HL-60/S4 (cell line): Measurements from ENCODE around the gene TOR1AIP2.
"Not testable (repeated sequence)": the region's sequence is repeated elsewhere in the genome, so short reads cannot be mapped to it uniquely, and the experiment has no call there.

Experiments
- in situ Hi-C: fragments of 300-500 bp; cut with MboI; formaldehyde crosslinking; loops from 2 replicates; pipeline ENCODE4 v1.14.3; 2022; ENCODE audit warnings: low sequenced_read_pairs

TOR1AIP2 gene

DNA sequence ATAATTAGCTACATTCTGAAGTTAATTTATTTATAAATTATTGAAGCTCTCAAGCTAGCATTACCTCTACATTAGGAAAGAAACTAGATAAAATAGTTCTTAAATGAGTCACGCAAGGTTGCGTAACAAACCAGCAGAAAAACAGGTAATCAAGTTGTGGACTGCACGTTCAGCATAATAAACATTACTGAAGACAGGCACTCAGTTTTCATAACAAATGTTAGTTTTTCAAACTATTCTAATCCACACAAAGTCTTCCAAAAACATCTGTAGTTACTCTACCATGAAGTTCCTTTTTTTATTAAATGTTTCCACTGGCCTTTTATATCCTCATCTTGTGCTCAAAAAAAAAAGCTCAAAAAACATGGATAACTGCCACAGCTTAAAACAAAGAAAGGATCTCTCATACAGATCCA, 1.3 kb downstream of the TOR1AIP2 start:
- in situ Hi-C loops = loop anchor here (10.0 kb wide), 1 partner anchor 298 kb away; no protein-coding TSS in a partner anchor

GRCh38 chr1:179875596-179876299, 1.9 kb downstream of the TOR1AIP2 start:
- in situ Hi-C loops = loop anchor here (10.0 kb wide), 1 partner anchor 299 kb away; no protein-coding TSS in a partner anchor

- in situ Hi-C loops = loop anchor here (10.0 to 25.0 kb wide), 2 partner anchors 301 to 589 kb away; no protein-coding TSS in a partner anchor
Measured at GRCh38 chr1:179873438-179873851, 4.2 kb downstream of the TOR1AIP2 start.

- in situ Hi-C loops = loop anchor here (10.0 to 25.0 kb wide), 2 partner anchors 302 to 590 kb away; no protein-coding TSS in a partner anchor
Measured at GRCh38 chr1:179872558-179872957, 5.0 kb downstream of the TOR1AIP2 start.

DNA sequence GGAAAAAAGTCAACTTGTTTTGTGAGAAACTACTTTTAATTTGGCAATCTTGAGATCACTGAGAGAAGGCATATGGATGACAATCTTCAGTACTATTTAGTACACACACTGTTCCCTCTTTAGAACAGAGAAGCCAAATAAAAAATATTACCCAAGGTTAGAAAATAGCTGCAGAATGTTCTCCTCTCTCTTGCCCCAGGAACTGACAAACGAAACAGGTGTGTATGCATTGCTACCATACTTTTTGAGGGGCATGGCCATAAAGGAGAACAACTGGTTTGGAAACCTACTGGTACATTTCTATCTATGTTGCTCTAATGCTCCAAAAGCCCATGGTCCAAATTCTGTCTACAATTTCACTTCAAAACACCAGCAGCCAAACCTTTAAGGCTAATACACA, 5.7 kb downstream of the TOR1AIP2 start:
- in situ Hi-C loops = loop anchor here (10.0 to 25.0 kb wide), 2 partner anchors 303 to 590 kb away; no protein-coding TSS in a partner anchor

DNA sequence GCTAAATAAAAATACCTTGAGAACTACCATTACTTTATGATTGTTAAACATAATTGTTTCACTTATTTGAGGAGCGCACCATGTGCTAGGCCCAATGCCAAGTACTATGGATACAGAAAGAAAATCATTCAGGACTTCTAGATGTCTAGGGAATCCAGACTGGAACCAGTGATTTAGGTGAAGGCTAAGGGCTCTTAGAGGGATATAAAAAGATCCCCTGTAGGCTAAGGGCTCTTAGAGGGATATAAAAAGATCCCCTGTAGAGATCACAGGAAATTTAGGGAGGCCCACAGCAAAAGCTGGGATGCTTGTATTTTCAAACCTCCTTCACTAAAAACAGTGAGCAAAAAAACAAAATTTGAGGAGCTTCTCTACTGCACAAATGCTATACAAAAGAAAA, 6.7 kb downstream of the TOR1AIP2 start:
- in situ Hi-C loops = loop anchor here (10.0 to 25.0 kb wide), 2 partner anchors 304 to 591 kb away; no protein-coding TSS in a partner anchor

DNA sequence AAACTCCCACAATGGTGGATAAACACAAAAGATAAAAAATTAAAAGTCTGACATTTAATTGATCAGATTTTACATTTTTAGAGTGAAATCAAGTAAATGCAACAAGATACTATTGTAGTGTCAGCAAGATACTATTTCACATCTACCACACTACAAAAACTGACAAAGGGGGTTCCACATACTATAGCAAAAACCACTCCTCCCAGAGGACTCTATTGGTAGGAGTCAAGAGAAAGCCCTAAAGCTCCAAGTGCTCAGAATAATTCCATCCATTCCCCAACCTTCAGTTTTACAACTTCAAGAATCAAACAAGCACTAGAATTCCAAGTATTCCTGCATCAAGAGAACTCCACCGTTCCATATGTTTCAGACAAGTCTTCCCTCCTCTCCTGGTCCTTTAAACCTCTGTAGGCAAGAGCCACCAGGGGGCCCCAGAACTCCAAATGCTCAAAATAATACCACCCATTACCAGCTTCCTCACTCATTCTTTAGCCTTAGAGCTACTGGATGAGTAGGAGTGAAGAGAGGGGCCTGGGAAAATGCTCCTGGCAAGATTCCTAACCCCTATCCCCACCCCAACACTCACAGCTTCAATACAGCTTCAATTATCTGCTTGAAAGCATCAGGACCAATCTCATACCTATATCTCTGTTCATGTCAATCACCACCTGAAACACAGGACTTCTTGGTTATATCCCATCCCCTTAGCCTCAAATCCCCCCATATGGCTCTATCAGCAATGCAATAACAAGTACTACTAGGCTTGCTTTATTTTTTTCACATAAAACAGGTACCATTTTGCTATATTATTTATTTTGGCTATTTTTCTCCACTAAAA, 9.9 kb downstream of the TOR1AIP2 start:
- in situ Hi-C loops = loop anchor here (25.0 kb wide), 1 partner anchor 595 kb away; no protein-coding TSS in a partner anchor

DNA sequence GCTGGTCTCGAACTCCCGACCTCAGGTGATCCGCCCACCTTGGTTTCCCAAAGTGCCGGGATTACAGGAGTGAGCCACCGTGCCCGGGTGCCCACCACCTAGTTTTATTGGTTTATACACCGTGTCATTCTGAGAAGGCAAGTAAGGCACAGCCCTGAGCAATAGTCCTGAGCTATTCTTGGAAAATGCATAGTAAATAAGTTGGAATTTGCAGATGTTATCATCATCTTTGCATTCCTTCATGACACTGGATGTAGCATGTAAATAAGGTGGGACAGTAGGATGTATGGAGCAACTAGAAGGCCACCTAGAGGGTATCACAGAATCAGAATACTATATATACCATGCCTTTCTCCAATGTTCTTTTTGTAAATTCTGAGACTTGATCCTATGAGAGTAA, 11.0 kb downstream of the TOR1AIP2 start:
- in situ Hi-C loops = loop anchor here (25.0 kb wide), 1 partner anchor 596 kb away; no protein-coding TSS in a partner anchor

- in situ Hi-C loops = loop anchor here (25.0 kb wide), 1 partner anchor 597 kb away; no protein-coding TSS in a partner anchor
Measured at GRCh38 chr1:179865377-179865776, 12.2 kb downstream of the TOR1AIP2 start.

GRCh38 chr1:179860652-179861051, 17.0 kb downstream of the TOR1AIP2 start:
- in situ Hi-C loops = loop anchor here (25.0 kb wide), 1 partner anchor 602 kb away; no protein-coding TSS in a partner anchor

GRCh38 chr1:179857009-179857408, 20.6 kb downstream of the TOR1AIP2 start:
- in situ Hi-C loops = loop anchor here (25.0 kb wide), 1 partner anchor 605 kb away; no protein-coding TSS in a partner anchor

GRCh38 chr1:179856296-179856695, 21.3 kb downstream of the TOR1AIP2 start:
- in situ Hi-C loops = loop anchor here (25.0 kb wide), 1 partner anchor 606 kb away; no protein-coding TSS in a partner anchor

DNA sequence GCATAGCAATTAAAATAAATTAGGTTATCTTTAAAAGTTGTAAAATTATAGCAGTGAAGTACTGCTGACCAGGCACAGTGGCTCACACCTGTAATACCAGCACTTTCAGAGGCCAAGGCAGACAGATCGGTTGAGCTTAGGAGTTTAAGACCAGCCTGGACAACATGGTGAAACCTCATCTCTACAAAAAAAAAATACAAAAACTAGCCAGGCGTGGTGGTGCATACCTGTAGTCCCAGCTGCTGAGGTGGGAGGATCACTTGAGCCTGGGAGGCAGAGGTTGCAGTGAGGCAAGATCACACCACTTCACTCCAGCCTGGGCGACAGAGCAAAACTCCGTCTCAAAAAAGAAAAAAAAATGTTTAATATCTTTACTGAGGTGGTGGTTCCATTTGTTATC, 21.8 kb downstream of the TOR1AIP2 start:
- in situ Hi-C loops = loop anchor here (25.0 kb wide), 1 partner anchor 606 kb away; no protein-coding TSS in a partner anchor

GRCh38 chr1:179853102-179853501, 24.5 kb downstream of the TOR1AIP2 start:
- in situ Hi-C loops = loop anchor here (25.0 kb wide), 1 partner anchor 609 kb away; no protein-coding TSS in a partner anchor

DNA sequence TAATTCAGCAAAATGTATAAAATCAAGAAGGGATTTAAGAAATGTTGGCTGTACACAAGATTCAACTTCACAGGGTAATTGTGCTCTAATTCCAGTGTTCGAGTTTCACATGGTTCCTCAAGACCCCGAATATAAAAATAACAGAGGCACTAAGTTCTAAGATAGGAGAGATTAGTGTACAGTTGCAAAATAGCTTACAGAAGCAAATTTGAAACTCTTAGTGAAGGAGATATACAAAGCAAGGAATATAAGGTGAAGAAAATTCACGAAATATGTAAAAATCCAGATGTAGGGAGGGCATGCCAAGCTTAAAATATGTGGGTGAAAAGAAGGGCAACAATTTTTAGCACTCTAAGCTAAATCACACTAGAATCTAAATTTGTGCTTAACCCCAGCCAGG, 29.4 kb downstream of the TOR1AIP2 start:
- in situ Hi-C loops = no loop called here

DNA sequence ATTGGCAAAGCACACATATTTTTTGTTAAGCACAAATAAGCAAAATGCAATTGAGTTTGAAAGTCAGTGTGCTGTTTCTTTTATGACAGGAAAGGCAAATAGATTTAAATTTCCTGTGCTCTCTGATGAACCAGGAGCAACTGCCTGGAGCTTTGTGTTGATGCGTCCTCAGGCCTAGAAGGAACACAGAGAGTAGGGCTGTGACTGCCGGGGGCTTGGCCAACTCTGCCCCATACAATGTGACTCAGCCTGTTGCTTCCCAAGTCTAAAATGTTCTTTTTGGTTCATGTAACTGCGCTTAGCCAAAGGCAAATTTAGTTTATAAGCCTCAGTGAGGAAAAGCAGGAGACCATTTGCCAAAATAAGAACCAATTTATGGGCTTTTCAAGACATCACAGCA, 37.5 kb downstream of the TOR1AIP2 start:
- in situ Hi-C loops = no loop called here

DNA sequence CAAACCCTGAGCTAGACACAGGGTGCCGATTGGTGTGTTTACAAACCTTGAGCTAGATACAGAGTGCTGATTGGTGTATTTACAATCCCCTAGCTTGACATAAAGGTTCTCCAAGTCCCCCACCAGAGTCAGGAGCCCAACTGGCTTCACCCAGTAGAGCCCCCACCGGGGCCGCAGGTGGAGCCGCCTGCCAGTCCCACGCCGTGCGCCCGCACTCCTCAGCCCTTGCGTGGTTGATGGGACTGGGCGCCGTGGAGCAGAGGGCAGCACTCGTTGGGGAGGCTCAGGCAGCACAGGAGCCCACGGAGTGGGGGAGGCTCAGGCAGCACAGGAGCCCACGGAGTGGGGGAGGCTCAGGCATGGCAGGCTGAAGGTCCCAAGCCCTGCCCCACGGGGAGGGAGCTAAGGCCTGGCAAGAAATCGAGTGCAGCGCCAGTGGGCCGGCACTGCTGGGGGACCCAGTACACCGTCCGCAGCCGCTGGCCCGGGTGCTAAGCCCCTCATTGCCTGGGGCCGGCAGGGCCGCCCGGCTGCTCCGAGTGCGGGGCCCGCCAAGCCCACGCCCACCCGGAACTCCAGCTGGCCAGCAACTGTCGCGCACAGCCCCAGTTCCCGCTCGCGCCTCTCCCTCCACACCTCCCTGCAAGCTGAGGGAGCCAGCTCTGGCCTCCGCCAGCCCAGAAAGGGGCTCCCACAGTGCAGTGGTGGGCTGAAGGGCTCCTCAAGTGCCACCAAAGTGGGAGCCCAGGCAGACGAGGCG, 40.7 kb downstream of the TOR1AIP2 start:
- in situ Hi-C loops = not testable (repeated sequence)

- in situ Hi-C loops = no loop called here
Measured at GRCh38 chr1:179831852-179832699, 45.5 kb downstream of the TOR1AIP2 start.

GRCh38 chr1:179831225-179831624, 46.4 kb downstream of the TOR1AIP2 start:
- in situ Hi-C loops = no loop called here
